Kidney (tissue), 14 donors: ENCODE measurements around the gene TNIP2. TPM values are rescaled to one million over a fixed set of nuclear protein-coding genes. Genes with fewer than 3 reads are reported as not detected.

Source experiments
- DNase-seq, 5 donors: peaks; one replicate each; pipeline ENCODE4 v3.0.0-alpha.2; 2013 to 2020
- FAIRE-seq: peaks from 2 replicates; lab custom pipeline; 2012; peaks lifted over from hg19 to GRCh38; lab: Jason Lieb, UNC
- H3K27ac ChIP-seq, 2 donors: one replicate each; pipeline ENCODE4 v1.7.0; 2013; ENCODE audit warnings: low read depth in 2 of 2, low read length in 2 of 2, inconsistent platforms in 1 of 2
- H3K27me3 ChIP-seq: one replicate; pipeline ENCODE4 v1.7.1; 2013; ENCODE audit warnings: low read length, inconsistent platforms; ENCODE audit not compliant: control insufficient read depth, insufficient read depth
- H3K36me3 ChIP-seq, 3 donors: one replicate each; pipeline versions ENCODE4 v1.7.0 to v1.7.1; 2013; ENCODE audit warnings: low read length in 3 of 3, control low read depth in 1 of 3, inconsistent platforms in 1 of 3; ENCODE audit not compliant: insufficient read depth in 3 of 3, control insufficient read depth in 2 of 3
- H3K4me1 ChIP-seq, 3 donors: one replicate each; pipeline versions ENCODE4 v1.7.0 to v1.7.1; 2013; ENCODE audit warnings: low read length in 3 of 3, inconsistent platforms in 1 of 3, low read depth in 1 of 3; ENCODE audit not compliant: control insufficient read depth in 2 of 3, insufficient read depth in 2 of 3
- H3K4me3 ChIP-seq, 3 donors: one replicate each; pipeline versions ENCODE4 v1.7.0 to v1.8.1; 2013; ENCODE audit warnings: low read length in 3 of 3, control low read depth in 1 of 3, inconsistent platforms in 1 of 3
- H3K9ac ChIP-seq, 3 donors: one replicate each; pipeline versions ENCODE4 v1.7.0 to v1.7.1; 2013; ENCODE audit warnings: low read length in 3 of 3, control low read depth in 1 of 3, inconsistent platforms in 1 of 3
- H3K9me3 ChIP-seq, 3 donors: one replicate each; pipeline versions ENCODE4 v1.7.0 to v1.7.1; 2013; ENCODE audit warnings: low read length in 3 of 3, control low read depth in 1 of 3, inconsistent platforms in 1 of 3; ENCODE audit not compliant: control insufficient read depth in 2 of 3, insufficient read depth in 1 of 3
- CTCF ChIP-seq: IDR thresholded peaks from 3 replicates; pipeline ENCODE4 v1.5.1; 2012; ENCODE audit warnings: mild to moderate bottlenecking, moderate library complexity, borderline replicate concordance; ENCODE audit not compliant: insufficient read depth; ENCODE audit errors: extremely low read depth
- intact Hi-C: fragments of 100-400 bp; cut with DNase I; formaldehyde crosslinking; loops from one replicate; pipeline ENCODE4 v1.11.1; 2022
- polyA plus RNA-seq: library from polyadenylated mRNA; stranded (reverse); fragments of 350-450 nt; fragmentation: Illumina TruSeq; extraction: RNeasy Lipid Tissue Mini Kit (QIAGEN cat#74804); gene quantifications from one replicate; pipeline ENCODE4 v1.2.3, GENCODE V29; 2014; ENCODE audit warnings: low read depth, low replicate concordance; ENCODE audit not compliant: insufficient read depth
- total RNA-seq: library from RNA; stranded (reverse); fragmentation: NEBNext Ultra II Directional; extraction: Animal tissue kit (Norgen Biotek cat#: 25700); gene quantifications from one replicate; pipeline ENCODE4 v1.2.1, GENCODE V29; 2021
- donor health status: control.
- donor health status: control.
- donor health status: control.
- donor health status: control.
- donor health status: control.
- donor health status: DM: yes; HTN: yes; CAD: no.
- donor health status: Normal renal cell carcinoma (clear cell type).

TNIP2 gene
- total and polyA plus RNA-seq, 2 donors from 2014 or later = 43.1 to 44.4 TPM

GRCh38 chr4:2698951-2699505 is 57.1 kb downstream of the TNIP2 start:
- TF ChIP-seq CTCF = no peak
- H3K36me3 ChIP-seq = peaks cover 13 to 58% (median 38%) of the 10 kb centered on the region in 3 donors
- intact Hi-C loops = no loop called here
- H3K4me1 ChIP-seq = no peaks in the 10 kb centered on the region
- no peak for DNase-seq
- FAIRE-seq = no peak
- no peak overlapping the region for H3K27ac ChIP-seq
- H3K9me3 ChIP-seq = no peaks in the 10 kb centered on the region
- no peaks in the 10 kb centered on the region for H3K27me3 ChIP-seq
- H3K4me3 ChIP-seq = no peak overlapping the region
- no peak overlapping the region for H3K9ac ChIP-seq

- TF ChIP-seq CTCF = no peak
- no peak overlapping the region for H3K27ac ChIP-seq
- no peak overlapping the region for H3K9ac ChIP-seq
- H3K27me3 ChIP-seq = no peaks in the 10 kb centered on the region
- intact Hi-C loops = no loop called here
- no peak for FAIRE-seq
- no peak overlapping the region for H3K4me3 ChIP-seq
- DNase-seq = no peak
- H3K4me1 ChIP-seq = no peaks in the 10 kb centered on the region
- H3K9me3 ChIP-seq = no peaks in the 10 kb centered on the region
- H3K36me3 ChIP-seq = peaks cover 13 to 63% (median 43%) of the 10 kb centered on the region in 3 donors
Measured at GRCh38 chr4:2698504-2698903, 57.6 kb downstream of the TNIP2 start.

GRCh38 chr4:2697995-2698414 is 58.1 kb downstream of the TNIP2 start:
- DNase-seq = no peak

More at GRCh38 chr4:2697995-2698414, 58.1 kb downstream of the TNIP2 start:
- Histone ChIP-seq H3K9me3 (no peaks in the 10 kb centered on the region), H3K4me1 (no peaks in the 10 kb centered on the region), H3K27ac (no peak overlapping the region), H3K4me3 (no peak overlapping the region), H3K27me3 (no peaks in the 10 kb centered on the region), H3K36me3 (peaks cover 10 to 63% (median 43%) of the 10 kb centered on the region in 3 donors), H3K9ac (no peak overlapping the region)
- TF ChIP-seq CTCF = no peak
- FAIRE-seq = no peak
- intact Hi-C loops = no loop called here
